Fibroblast of mammary gland (primary cell): ENCODE results near the gene HSDL2.
A peak's percentile ranks its signal among the peaks of the same experiment; 100 is the strongest.

ENCODE experiments used
- DNase-seq: peaks from one replicate; pipeline ENCODE4 v3.0.0-alpha.2; 2010; ENCODE audit warnings: low read depth
- H3K4me3 ChIP-seq: 2 replicates; pipeline ENCODE4 v1.5.1; 2011; ENCODE audit warnings: low read depth, mild to moderate bottlenecking, low read length, moderate library complexity; ENCODE audit not compliant: control insufficient read depth
- CTCF ChIP-seq: conservative IDR thresholded peaks from 2 replicates; pipeline ENCODE4 v1.5.1; 2011; ENCODE audit warnings: low read depth, low read length, inconsistent platforms; ENCODE audit not compliant: control insufficient read depth, insufficient read depth

The HSDL2 gene

GRCh38 chr9:112486221-112487007 lies 106.5 kb downstream of the HSDL2 start, which contains the start of gene KIAA1958:
TSS of gene KIAA1958 (plus strand) at chr9:112486827. CDS start at chr9:112574081, 87,254 bp downstream.
- peak; percentile 60 for DNase-seq
- peak within 1 kb of the TSS; percentile 75 for H3K4me3 ChIP-seq
- no peak for TF ChIP-seq CTCF

GRCh38 chr9:112487008-112487798 lies 107.3 kb downstream of the HSDL2 start:
- no peak for TF ChIP-seq CTCF
- peak; percentile 29 for DNase-seq
- H3K4me3 ChIP-seq, result peak overlapping the region; percentile 71

GRCh38 chr9:112487799-112488340 lies 108.0 kb downstream of the HSDL2 start:
- H3K4me3 ChIP-seq, result peak overlapping the region; percentile 71

GRCh38 chr9:112489039-112489546 lies 109.2 kb downstream of the HSDL2 start:
- no peak for DNase-seq
- H3K4me3 ChIP-seq, result no peak overlapping the region
- TF ChIP-seq CTCF, result no peak

More at GRCh38 chr9:112487799-112488340, 108.0 kb downstream of the HSDL2 start:
- TF ChIP-seq CTCF, result no peak
- no peak for DNase-seq

- no peak overlapping the region for H3K4me3 ChIP-seq
- no peak for TF ChIP-seq CTCF
- DNase-seq, result no peak
Observed at GRCh38 chr9:112489876-112490666, 110.2 kb downstream of the HSDL2 start.
